GM21381 (cell line): ENCODE results near the gene CD300E.

Experiments
- ATAC-seq: cut with Tn5 transposase; IDR thresholded peaks from one replicate; pipeline ENCODE4 v1.9.1; 2021; ENCODE audit warnings: mild to moderate bottlenecking, moderate library complexity; ENCODE audit not compliant: unreplicated experiment

CD300E gene

DNA sequence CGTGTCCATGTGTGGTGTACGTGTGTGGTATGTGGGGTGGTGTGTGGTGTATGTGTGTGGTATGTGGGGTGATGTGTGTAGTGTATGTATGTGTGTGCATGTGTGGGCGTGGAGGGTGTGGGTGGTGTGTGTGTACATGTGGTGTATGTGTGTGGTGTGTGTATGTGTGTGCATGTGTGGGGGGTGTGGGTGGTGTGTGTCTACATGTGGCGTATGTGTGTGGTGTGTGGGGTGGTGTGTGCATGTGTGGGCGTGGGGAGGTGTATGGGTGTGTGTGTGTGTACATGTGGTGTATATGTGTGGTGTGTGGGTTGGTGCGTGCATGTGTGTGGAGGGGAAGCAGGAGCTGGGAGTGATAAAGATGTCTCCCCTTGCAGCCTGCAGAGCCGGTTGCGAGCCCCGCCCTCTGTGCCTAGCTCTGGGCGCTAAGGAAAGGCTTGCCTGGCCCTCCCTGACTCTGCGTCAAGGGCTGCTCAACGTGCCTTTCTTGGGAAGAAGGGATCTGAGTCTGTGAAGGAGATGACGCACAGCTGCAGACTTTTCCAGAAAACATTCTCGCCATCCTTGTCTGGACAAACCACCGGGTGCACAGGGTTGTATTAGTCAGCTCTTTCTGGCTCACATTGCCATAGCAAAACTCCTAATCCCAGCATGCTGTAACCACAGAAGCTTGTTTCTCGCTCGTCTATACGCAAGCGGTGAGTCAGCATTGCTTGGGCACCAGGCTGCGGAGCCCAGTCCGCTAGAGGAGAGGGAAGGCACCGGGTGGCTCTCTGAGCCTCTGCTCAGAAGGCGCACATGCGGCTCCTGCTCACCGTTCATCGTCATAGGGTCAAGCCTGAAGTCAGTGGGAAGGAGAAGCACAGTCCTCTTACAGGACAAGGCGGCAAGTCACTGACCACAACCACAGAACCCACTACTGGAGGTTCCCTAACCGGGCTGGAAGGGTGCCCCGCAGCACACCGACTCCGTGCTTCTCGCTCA, 54.2 kb downstream of the CD300E start:
- ATAC-seq = no peak

DNA sequence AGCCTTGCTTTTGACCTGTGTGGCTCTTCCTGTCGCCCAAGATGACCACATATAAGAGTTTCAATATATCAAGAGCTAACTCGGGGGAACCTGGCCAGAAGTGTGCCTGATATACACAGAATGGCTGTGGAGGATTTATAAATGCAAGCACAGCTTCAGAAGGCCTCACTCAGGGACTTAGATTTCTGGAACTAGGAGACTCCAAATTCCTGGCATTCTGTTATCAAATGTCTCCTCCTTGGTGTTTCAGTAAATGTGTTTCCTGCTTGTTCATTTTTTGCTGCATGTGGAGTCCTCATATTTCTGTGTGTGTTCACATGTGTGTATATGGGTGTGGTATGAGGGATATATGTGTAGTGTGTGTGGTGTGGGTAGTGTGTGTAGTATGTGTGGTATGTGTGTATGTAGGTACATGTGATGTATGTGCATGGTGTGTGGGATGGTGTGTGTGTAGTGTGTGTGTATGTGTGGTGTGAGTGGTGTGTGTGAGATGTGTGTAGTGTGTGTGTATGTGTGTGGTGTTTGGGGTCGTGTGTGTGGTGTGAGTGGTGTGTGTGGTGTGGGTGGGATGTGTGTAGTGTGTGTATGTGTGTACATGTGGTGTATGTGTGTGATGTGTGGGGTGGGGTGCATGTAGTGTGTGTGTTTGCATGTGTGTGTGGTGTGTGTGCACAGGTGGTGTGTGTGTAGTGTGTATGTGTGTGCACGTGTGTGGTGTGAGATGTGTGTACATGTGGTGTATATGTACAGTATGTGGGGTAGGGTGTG, 55.2 kb downstream of the CD300E start:
- no peak for ATAC-seq

DNA sequence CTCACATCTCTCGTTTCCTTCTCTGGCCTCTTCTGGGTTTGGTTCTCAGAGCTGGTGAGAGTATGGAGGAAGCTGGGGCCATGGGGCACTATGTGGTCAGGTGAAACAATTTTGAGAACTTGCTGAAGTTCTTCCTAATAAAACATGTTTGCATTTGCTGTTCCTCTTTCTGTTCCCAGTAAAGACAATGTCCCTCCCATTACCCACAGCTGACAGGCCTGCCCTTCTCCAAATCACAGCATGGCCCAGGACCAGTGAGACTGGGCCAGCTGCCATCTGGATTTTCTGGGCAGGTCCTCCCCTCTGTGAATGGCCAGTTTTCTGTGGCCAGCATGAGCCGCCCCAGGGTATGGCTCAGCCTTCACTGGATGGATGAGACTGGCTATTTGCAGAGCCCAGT, 56.1 kb downstream of the CD300E start, which contains the start of gene CD300H:
Gene CD300H (minus strand): TSS at position 113 of the 400 bp plus-strand sequence.
- ATAC-seq = no peak

- ATAC-seq = no peak
Measured at GRCh38 chr17:74566132-74566753, 57.3 kb downstream of the CD300E start.

GRCh38 chr17:74565126-74565525, 58.4 kb downstream of the CD300E start:
- no peak for ATAC-seq

DNA sequence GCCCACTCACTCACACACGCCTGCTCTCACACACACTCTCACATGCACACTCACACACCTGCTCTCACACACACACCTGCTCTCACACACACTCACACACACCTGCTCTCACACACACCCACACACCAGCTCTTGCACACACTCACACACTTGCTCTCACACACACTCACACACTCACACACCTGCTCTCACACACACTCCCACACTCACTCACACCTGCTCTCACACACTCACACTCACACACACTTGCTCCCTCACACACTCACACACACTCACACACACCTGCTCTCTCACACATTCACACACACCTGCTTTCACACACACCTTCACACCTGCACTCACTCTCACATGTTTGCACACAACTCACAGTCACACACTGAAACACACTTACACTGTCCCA, 60.2 kb downstream of the CD300E start:
- ATAC-seq = no peak

GRCh38 chr17:74561586-74561985, 62.0 kb downstream of the CD300E start:
- ATAC-seq = no peak
